Inflammatory macrophage treated with lipopolysaccharide for 4 hours (primary cell): ENCODE results near the gene COLEC11.
A peak's percentile ranks its signal among the peaks of the same experiment; 100 is the strongest.

ENCODE experiments used
- DNase-seq: peaks from one replicate; pipeline ENCODE4 v3.0.0-alpha.2; 2020

COLEC11 gene

DNA sequence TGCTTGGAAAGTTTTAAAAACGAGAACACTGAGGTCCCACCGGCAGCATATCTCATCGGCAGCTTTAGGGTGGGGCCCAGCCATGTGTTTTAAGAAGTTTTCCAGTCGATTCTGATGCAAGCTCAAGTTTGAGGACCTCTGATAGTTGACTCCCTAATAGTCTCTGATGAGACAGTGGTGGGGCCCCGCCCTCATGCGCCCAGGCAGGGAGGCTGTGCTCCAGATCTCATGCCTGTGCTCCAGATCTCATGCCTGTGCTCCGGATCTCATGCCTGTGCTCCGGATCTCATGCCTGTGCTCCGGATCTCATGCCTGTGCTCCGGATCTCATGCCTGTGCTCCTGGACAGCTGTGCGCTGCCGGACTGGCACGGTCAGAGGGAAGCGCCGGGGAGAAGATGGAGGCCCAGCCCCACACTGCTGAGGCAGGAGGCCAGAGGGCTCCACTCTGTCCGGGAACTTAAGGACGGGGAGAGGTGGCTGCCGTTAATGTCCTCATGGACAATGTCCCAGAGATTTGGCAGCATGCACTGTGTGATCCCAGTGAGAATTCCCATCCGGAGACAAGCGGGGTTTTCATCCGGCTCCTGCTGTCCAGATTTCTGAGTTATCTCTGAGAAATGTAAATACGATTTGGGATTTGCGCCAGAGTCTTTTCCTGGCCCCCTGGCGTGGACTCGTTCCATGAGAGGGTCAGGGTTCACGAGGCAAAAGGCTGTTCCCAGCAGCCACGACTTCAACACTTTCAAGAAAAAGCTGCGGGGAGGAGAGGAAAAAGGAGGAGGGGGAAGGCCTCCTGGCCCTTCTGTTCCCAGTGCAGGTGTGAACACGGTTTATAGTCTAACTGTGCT is 9.4 kb upstream of the COLEC11 start:
- no peak for DNase-seq

DNA sequence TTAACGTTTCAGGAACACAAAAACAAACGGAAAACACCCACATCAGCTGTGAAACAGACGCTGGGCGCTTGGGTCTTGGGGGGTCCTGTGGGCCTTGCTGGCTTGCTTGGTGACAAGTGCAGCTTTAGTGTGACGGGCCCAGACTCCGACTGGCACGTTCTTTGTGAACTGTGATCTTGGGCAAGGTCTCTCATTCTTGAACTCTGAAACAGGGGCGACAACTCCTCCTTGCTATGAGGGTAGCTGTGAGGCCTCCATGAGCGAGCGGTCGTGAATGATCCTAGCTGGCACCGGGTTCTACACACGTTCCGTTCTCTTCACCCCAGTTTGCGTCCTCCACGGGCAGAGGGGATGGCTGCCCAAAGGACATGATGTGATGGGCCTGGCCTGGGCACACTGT is 8.7 kb upstream of the COLEC11 start:
- no peak for DNase-seq

DNA sequence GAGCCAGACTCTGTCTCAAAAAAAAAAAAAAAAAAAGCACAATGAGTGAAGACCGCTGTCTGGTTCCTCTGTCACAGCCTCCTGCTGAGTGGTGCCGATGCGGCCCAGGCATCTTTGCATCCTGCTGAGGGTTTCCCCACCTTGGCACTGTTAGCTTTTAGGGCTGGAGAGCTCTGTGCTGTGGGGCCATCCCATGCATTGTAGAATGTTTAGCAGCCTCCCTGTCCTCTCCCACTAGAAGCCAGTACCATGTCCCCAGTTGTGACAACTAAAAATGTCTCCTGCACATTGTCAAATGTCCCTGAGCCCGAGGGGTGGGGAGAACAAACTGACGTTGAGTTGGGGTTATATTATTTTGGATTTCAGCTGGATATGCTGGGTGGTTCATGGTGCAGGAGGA is 7.9 kb upstream of the COLEC11 start:
- DNase-seq = no peak

DNA sequence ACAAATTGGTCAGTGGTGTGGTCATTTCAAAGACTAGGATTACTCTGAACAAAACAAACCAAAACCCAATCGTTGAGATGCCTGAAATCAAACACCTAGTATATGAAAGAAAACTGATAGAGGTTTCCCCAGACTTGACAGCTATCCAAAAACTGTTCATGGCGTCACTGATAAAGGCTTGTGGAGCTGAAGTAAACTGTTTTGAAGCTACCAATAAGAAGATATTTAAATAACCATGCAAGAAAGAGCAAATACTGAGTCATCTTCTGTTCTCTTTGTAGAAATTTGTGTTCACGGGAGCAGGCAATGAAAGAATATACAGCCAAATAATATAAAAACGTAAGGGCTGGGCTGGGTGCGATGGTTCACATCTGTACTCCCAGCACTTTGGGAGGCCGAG is 7.5 kb upstream of the COLEC11 start:
- no peak for DNase-seq

DNA sequence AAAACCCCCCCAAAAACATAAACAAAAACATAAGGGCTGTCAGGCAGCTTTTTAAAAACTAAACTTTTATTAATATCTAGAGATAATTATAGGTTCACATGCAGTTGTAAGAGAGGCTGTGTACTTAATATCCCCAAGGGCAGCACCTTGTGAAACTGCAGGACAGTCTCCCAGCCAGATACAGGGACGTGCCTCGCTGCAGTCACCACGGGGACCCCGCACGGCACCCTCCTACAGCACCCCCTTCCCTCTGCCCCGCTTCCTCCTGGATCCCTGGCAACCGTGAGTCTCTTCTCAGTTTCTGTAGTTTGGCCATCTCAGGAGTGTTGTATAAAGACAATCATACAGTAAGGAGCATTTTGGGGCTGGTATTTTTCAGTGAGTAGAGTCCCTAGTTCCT is 6.8 kb upstream of the COLEC11 start:
- DNase-seq = no peak

DNA sequence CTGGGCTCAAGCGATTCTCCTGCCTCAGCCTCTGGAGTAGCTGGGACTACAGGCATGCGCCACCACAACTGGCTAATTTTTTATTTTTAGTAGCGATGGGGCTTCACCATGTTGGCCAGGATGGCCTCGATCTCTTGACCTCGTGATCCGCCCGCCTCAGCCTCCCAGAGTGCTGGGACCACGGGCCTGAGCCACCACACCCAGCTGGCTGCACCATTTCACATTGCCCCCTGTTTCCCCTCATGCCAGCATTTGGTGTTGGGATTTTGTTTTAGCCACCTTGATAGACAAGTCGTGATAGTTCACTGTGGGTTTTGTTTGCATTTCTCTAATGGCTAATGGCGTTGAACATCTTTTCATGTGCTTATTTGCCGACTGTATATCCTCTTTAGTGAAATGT is 5.8 kb upstream of the COLEC11 start:
- no peak for DNase-seq

DNA sequence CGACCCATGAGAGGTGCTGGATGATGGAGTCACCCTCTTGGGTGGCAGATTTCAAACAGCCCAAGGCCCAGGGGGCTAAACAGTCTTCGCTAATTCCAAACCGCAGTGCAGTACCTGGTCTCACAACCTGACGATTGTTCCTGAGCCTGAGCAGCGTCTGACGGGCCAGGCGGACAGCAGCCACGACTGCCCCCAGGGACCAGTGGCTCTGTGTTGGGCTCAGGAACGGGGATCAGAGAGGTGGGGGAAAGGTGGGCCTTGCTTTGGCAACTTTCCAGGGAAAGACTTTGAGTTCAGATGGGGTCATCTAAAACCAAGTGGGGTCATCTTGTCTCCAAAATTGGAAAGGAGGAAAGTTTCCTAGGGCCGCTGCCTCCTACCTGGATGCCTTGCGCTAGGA is 492 bp downstream of the COLEC11 start:
- no peak for DNase-seq

DNA sequence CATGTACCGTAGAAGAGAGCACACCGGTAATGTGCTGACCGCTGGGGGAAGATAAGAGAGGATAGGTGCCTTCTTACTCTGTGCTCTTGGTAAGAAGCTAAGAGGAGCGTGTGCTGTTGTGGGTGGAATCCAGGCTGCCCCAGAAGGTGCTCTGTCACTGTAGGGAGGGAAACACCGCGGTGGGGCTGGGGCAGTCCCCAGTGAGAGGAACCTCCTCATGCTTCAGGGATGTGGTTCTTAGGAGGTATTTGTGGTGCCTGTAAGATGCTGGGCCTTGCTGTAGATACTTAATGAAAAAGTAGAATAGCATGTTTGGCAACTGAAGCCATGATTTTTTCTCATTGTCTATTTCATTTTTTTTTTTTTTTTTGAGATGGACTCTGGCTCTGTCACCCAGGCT is 1.1 kb downstream of the COLEC11 start:
- peak; percentile 6 for DNase-seq

DNA sequence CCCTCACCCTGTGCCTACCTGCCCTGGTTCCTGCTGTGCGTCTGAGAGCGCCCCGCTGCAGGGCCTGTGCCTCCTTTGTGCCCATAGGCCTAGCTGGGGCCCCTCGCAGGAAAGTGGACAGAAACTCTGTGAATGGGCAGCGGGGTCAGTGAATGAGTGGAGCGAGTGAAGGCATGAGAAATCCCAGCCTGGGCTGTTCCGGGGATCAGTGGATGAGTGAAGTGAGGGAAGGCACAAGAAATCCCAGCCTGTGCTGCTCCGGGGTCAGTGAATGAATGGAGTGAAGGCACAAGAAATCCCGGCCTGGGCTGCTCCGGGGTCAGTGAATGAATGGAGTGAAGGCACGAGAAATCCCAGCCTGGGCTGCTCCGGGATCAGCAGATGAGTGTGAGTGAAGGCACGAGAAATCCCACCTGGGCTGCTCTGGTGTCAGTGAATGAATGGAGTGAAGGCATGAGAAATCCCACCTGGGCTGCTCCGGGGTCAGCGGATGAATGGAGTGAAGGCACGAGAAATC is 2.0 kb downstream of the COLEC11 start:
- no peak for DNase-seq

DNA sequence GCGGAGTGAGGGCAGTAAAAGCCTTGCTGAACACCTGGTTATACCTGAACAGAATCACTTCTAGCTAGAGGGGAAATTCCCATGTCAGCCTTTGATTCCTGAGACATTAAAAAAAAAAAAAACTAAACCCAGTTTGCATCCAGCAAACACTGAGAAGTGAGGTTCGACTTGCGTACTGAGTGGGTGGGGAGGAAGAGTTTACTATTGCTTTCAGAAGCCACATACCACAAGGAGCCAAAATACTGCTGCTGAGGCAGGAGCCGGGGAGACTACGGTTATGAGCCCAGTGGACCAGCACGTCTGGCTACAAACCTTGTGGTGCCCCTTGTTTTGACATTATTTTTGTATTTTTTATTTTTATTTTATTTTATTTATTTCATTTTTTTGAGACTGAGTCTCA is 2.7 kb downstream of the COLEC11 start:
- DNase-seq = peak; percentile 4

DNA sequence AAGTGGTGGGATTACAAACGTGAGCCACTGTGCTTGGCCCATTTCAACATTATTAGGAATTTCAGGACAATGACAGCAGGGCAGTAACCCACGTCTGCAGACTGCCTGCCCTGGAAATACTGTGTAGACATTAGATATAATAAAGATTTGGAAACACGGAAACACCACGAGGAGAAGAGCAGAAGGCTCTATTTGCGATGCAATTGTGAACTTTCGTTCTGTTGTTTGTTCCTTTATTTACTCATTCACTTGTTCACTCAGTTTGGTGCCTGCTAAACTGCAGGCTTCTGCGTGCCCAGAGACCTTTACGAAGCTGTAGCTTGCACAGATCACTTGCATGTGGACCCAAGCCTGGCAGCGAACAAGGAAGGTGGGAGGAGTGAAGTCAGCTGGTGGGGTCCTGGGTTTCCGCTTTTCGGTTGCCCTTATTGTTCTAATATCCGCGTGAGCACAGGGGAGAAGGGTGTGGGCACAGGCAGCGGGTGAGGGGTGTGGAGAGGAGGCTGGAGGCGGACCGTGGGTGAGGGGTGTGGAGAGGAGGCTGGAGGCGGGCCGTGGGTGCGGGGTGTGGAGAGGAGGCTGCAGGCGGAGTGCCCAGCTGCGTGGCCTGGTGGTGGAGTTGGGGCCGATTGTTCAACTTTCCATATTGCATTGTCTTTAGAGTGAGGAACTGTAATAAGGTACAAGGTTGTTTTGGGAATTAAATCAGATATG is 3.4 kb downstream of the COLEC11 start:
- no peak for DNase-seq

DNA sequence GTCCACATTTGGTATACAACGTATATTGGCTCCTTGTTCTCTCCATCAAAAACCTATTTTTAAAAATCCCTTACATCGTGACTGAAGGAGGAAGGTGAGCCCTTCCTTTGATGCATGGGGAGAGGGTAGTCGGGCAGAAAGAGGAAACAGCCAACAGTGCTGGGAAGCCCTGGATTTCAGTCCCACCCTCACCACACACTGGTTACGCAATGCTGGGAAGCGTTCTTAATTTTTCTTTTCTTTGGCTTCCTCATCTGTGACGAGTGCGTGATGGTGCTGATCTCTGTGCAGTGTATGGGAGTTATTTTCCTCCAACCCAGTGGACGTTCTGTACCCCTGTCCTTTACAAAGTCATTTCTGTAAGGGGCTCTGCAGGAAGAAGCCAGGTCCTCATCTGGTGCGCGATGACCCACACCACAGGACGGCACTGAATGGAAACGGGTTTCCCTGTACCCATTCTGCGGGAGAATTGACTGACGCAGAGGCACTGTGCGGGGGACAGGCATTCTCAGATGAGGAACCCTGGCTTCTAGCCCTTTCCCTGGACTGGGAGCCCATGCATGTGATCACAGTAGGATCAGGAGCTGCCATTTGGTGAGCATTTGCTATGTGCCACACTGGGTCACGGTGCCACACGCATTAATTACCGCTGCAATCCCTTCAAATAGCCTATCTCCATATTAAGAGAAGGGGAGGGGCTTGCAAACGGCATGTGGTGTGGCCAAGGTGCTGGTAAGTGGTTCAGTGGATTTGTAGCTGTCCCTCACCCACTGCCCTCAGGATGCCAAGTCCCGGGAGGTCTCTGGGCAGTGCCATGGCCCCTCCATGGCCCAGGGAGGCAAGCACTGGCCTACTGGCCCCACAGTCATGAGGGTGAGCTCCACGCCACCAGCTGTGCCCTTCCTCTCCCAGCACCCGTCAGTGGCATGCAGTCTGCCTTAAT is 4.3 kb downstream of the COLEC11 start:
- peak; percentile 70 for DNase-seq

DNA sequence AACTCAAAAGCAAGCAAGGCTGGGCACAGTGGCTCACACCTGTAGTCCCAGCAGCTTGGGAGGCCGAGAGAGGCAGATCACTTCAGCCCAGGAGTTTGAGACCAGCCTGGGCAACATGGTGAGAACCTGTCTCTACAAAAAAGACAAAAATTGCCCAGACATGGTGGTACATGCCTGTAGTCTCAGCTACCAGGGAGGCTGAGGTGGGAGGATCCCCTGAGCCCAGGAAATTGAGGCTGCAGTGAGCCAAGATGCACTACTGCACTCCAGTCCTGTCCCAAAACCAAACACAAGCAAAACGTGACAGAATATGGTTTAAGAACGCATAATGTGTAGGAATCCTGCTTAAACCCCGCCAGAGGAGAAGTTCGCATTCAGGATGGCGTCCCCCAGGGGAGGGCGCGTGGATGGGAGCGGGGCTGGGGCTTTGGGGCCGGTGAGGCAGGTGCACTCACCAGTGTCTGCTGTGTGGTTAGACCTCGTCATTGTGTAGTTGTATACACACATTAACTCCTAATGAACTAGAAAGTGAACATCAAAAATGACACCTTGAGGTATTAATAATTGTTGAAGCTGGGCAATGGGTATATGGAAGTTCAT is 5.4 kb downstream of the COLEC11 start:
- DNase-seq = no peak

DNA sequence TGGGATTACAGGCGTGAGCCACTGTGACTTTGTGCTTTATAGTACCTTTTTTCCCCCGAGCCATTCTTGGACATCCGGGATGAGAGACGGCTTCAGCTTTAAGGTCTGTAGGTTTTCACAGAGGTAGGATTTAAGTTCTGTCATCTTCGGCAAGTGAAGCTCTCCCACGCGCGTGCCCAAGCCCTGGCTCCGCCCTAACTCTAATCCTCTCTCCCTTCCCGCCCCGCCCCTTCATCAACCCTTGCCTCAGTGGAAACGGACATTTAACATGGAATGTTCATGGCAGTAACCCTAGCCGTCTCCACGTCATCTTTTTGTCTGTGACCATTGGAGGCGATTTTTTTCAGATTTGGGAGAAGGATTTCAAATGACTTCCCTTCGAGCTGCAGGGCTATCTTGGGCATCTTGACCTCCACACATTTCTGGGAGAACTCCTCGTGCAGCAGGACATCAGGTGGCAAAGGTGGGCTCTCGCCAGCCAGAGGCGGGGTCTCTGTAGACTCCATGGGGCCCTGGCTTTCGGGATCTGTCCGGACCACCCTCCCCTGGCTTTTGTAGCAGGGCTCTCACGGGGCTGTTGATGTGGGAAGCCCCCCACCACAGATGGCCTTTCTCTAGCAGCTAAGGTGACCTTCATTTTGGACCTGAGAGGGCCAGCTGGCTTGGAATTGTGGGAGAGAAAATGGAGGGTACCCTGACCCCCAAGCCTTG is 6.8 kb downstream of the COLEC11 start:
- DNase-seq = no peak

DNA sequence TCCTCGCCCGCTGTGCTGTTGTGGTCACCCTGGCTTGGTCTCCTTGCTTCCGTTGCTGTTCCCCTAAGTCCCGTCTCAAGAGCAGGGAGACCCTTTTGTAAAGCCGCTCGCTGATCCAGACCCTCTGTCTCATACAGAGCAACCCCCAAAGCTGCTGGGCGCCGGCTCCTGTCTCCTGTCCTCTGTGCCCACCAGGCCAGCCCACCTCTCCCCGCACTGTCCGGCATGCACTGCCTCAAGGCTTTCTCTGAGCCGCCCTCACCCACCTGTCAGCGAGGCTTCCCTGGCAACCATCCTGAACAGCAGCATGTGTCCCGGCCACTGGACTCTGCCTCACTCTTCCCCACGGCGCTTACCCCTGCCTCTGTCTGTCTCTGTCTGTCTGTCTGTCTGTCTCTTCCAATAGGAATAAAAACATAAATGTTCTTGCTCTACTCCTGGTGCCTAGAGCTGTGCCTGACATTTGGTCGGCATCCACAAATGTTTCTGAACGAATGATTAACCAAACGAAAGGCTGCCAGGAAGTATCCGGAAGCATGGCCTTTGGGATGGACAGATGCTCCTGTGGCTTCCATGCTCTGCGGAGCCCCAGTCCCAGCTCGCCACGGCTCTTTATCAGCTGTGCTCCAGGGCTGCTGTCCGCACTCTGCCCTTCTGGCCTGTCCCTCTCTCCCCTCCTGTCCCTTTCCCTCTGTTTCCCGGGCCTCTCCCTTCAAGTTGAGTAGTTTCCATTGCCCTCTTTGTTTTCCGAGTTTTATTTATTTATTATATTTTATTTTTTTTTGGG is 7.8 kb downstream of the COLEC11 start:
- no peak for DNase-seq

DNA sequence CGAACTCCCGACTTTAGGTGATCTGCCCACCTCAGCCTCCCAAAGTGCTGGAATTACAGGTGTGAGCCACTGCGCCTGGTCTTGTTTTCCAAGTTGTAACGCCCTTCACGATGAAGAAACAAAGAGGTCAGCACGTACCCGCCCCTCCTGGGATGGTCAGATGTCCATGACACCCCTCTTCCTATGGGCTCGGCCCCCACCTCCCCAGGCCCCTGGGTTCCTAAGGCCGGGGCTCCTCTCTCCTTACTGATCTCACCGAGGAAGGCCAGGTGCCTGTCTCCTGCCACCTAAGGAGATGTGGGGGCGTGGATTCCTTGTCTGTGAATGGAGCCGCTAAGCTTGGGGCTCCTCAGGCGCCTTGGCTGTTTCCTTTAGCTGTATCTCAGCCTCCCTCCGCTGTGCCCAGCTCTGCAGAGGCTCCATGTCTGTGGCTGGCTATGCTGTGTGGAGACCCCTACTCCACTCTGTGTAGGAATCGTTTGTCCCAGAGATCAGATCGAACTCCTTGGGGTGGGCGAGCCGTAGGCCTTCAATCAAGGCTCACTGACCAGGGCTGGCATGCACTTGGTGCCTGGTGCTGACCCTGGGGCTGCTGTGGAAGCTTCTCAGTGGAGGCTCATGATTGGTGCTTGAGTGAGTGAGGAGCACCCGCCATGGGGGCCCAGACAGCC is 8.8 kb downstream of the COLEC11 start:
- DNase-seq = no peak

DNA sequence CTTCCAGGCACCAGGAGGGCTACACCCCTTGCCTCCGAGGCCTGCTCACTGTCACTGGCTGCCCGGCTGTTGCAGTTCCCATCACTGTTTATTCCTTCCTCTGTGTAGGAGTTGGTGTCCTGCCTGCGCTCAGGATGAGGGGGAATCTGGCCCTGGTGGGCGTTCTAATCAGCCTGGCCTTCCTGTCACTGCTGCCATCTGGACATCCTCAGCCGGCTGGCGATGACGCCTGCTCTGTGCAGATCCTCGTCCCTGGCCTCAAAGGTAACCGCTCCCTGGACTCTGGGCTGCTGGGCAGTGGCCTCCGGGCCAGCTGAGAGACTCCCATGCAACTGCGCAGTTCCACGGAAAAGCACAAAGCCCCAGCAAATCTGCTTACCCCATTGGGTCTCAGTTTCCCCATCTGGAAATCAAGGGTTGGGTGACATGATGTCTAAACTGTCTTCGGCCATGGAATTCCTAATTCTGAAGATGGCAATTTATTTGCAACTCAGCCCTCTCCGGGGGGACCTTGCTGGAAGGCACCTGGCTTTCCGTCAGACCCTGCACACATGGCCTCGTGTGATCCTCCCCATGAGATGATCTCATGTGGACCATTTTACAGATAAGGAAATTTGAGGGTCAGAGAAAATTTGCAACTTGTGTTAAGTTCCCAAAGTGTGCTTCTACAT is 9.4 kb downstream of the COLEC11 start:
- no peak for DNase-seq

DNA sequence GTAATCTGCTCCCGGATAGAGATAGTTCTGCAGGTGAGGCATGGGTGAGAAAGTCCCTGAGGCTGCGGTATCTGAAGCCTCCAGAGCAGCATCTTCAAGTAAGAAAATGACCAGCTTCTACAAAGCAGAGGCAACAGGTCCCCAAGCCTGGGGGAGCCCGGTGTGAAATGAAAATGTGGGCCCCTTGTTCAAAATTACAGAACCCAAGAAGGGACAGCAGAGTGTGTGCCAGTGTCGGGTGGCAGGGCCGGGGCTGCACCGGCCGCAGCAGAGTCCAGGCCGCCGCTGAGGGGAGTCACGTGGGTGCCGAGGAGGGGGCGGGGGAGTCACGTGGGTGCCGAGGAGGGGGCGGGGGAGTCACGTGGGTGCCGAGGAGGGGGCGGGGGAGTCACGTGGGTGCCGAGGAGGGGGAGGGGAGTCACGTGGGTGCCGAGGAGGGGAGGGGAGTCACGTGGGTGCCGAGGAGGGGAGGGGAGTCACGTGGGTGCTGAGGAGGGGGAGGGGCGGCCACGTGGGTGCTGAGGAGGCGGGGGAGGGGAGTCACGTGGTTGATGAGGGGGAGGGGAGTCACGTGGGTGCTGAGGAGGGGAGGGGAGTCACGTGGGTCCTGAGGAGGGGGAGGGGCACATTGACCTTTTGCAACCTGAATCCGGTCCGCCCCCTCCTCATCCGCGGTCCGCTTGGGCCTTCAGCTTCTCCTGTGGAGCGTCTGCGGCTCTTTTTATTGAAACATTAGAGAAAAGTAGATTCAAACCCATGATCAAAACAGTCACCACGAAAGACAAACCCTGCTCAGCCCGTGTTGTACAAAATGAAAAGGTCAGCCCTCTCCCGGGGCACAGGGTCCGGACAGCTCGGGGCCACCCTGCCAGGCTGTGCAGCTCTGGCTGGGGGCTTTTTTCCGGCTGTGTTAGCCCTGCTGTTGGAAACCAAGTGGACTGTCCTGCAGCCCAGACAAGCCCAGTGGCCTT is 10.4 kb downstream of the COLEC11 start:
- DNase-seq = no peak

DNA sequence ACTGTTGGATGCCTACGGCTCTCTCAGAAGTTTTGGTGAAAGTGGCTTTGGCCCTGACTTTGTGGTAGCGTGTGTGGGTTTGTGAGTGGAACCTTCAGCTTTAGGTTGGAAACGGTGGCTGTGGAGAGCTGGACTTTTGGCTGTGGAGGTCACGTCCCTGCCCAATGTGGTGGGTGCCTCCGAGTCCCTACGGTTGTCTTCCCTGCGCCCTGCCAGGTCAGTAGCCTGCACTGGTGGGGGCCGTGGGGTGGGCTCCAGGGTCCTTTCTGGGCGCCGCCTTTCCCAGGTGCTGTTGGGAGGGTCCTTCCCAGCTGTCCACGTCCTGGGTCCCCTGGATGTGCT is 11.1 kb downstream of the COLEC11 start:
- DNase-seq = no peak
